Vagina (tissue), 2 donors: ENCODE results near the gene GTPBP6.

Experiments used
- POLR2A ChIP-seq, 2 donors: fragments of 450-650 bp; IDR thresholded peaks; one replicate each; pipeline ENCODE4 v1.6.1; 2017; ENCODE audit warnings: antibody characterized with exemption in 2 of 2, mild to moderate bottlenecking in 2 of 2, moderate library complexity in 2 of 2
- TF ChIP-seq, protein P1 (sequence below), 3 experiments: fragments of 450-650 bp in 2 of 3; fragments of 200-600 bp in 1 of 3; sonication (generic) in 1 of 3; IDR thresholded peaks; one replicate each; pipeline ENCODE4 v1.5.1; 2017 to 2019; ENCODE audit warnings: antibody characterized with exemption in 3 of 3, mild to moderate bottlenecking in 2 of 3, moderate library complexity in 2 of 3

GRCh38 chrX:350148-350533 is 31.5 kb upstream of the GTPBP6 start:
- no peak for TF ChIP-seq POLR2A (IDR thresholded peaks at IDR 0.05)
- TF ChIP-seq, protein P1, sequence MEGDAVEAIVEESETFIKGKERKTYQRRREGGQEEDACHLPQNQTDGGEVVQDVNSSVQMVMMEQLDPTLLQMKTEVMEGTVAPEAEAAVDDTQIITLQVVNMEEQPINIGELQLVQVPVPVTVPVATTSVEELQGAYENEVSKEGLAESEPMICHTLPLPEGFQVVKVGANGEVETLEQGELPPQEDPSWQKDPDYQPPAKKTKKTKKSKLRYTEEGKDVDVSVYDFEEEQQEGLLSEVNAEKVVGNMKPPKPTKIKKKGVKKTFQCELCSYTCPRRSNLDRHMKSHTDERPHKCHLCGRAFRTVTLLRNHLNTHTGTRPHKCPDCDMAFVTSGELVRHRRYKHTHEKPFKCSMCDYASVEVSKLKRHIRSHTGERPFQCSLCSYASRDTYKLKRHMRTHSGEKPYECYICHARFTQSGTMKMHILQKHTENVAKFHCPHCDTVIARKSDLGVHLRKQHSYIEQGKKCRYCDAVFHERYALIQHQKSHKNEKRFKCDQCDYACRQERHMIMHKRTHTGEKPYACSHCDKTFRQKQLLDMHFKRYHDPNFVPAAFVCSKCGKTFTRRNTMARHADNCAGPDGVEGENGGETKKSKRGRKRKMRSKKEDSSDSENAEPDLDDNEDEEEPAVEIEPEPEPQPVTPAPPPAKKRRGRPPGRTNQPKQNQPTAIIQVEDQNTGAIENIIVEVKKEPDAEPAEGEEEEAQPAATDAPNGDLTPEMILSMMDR (IDR thresholded peaks at IDR 0.05) = no peak
